K562 (cell line): ENCODE measurements around the gene HSD17B1. TPM values are rescaled to one million over a fixed set of nuclear protein-coding genes. Genes with fewer than 3 reads are reported as not detected.
A peak's percentile ranks its signal among the peaks of the same experiment; 100 is the strongest.

ENCODE experiments used
- ETV1 ChIP-seq: fragments of 450-650 bp; conservative IDR thresholded peaks from 2 replicates; pipeline ENCODE4 v1.6.1; 2016; ENCODE audit warnings: missing genetic modification characterization, control low read depth, low read depth, missing compliant biosample characterization
- FOXJ3 ChIP-seq: sonication (generic); formaldehyde crosslinking; IDR thresholded peaks from 2 replicates; pipeline ENCODE4 v1.4.0; 2020; ENCODE audit warnings: mild to moderate bottlenecking, missing genetic modification reagents
- GATA2 ChIP-seq: sonication (generic); formaldehyde crosslinking; IDR thresholded peaks from 2 replicates; pipeline ENCODE4 v1.4.0; 2020; ENCODE audit warnings: mild to moderate bottlenecking, missing genetic modification reagents
- HDAC2 ChIP-seq: fragments of 450-650 bp; IDR thresholded peaks from 2 replicates; pipeline ENCODE4 v1.6.1; 2016; ENCODE audit warnings: mild to moderate bottlenecking
- HNRNPH1 ChIP-seq: fragments of 200-400 bp; formaldehyde crosslinking; optimal IDR thresholded peaks from 2 replicates; pipeline ENCODE3; 2017; ENCODE audit warnings: low read depth, mild to moderate bottlenecking, low read length, moderate library complexity
- NFATC3 ChIP-seq: fragments of 450-650 bp; IDR thresholded peaks from 2 replicates; pipeline ENCODE4 v1.6.1; 2017; ENCODE audit warnings: mild to moderate bottlenecking
- NKRF ChIP-seq: fragments of 450-650 bp; IDR thresholded peaks from 2 replicates; pipeline ENCODE4 v1.6.1; 2016; ENCODE audit warnings: borderline replicate concordance
- NR4A1 ChIP-seq, 2 experiments: fragments of 250-450 bp in 1 of 2; fragments of 450-650 bp in 1 of 2; sonication (Bioruptor Pico) in 1 of 2; IDR thresholded peaks; 2 replicates each; pipeline versions ENCODE4 v1.4.0 to v1.6.1; 2016 to 2020; ENCODE audit warnings: mild to moderate bottlenecking in 2 of 2, missing compliant biosample characterization in 1 of 2, missing genetic modification characterization in 1 of 2, moderate library complexity in 1 of 2
- POLR3G ChIP-seq: IDR thresholded peaks from 2 replicates; pipeline ENCODE4 v1.6.1; 2011; ENCODE audit not compliant: insufficient read length, insufficient replicate concordance; ENCODE audit errors: extremely low read depth
- RBM15 ChIP-seq: fragments of 200-400 bp; formaldehyde crosslinking; IDR thresholded peaks from 2 replicates; pipeline ENCODE4 v1.6.1; 2018; ENCODE audit warnings: mild to moderate bottlenecking, low read length, moderate library complexity; ENCODE audit not compliant: insufficient read depth
- RBM22 ChIP-seq: fragments of 200-400 bp; formaldehyde crosslinking; IDR thresholded peaks from 2 replicates; pipeline ENCODE4 v1.6.1; 2018; ENCODE audit warnings: low read length, low read depth; ENCODE audit not compliant: poor library complexity, severe bottlenecking
- SP1 ChIP-seq: sonication (generic); formaldehyde crosslinking; IDR thresholded peaks from 2 replicates; pipeline ENCODE4 v1.8.1; 2022; ENCODE audit warnings: mild to moderate bottlenecking, missing genetic modification reagents
- SREBF1 ChIP-seq: fragments of 150-350 bp; IDR thresholded peaks from 2 replicates; pipeline ENCODE4 v1.6.1; 2014; ENCODE audit warnings: antibody characterized with exemption, low read depth, low read length, borderline replicate concordance
- TSC22D4 ChIP-seq: fragments of 450-650 bp; IDR thresholded peaks from 2 replicates; pipeline ENCODE4 v1.6.1; 2016; ENCODE audit warnings: missing genetic modification characterization, missing biosample characterization, control low read depth
- ZKSCAN8 ChIP-seq: fragments of 200-800 bp; sonication (Bioruptor generic); IDR thresholded peaks from 2 replicates; pipeline ENCODE4 v1.6.1; 2016; ENCODE audit warnings: missing genetic modification characterization, missing compliant biosample characterization
- ZNF253 ChIP-seq: fragments of 250-450 bp; sonication (Bioruptor Pico); conservative IDR thresholded peaks from 2 replicates; pipeline ENCODE4 v1.6.1; 2021; ENCODE audit warnings: mild to moderate bottlenecking
- ZNF3 ChIP-seq: fragments of 250-450 bp; sonication (Bioruptor Pico); IDR thresholded peaks from 2 replicates; pipeline ENCODE4 v1.5.0; 2021; ENCODE audit warnings: mild to moderate bottlenecking, moderate library complexity
- ZNF436 ChIP-seq: fragments of 250-450, 450-650 bp; sonication (Bioruptor Pico); formaldehyde crosslinking; IDR thresholded peaks from 2 replicates; pipeline ENCODE4 v1.7.0; 2020; ENCODE audit warnings: mild to moderate bottlenecking
- ZNF586 ChIP-seq: fragments of 450-650 bp; formaldehyde crosslinking; conservative IDR thresholded peaks from 2 replicates; pipeline ENCODE4 v1.4.0; 2020; ENCODE audit warnings: mild to moderate bottlenecking, moderate library complexity
- ZNF778 ChIP-seq: fragments of 450-650 bp; formaldehyde crosslinking; IDR thresholded peaks from 2 replicates; pipeline ENCODE4 v1.4.0; 2020; ENCODE audit warnings: mild to moderate bottlenecking, moderate library complexity
- polyA plus RNA-seq, 8 experiments: library from polyadenylated mRNA; depleted of rRNA in 4 of 8; stranded (reverse) in 5 of 8; unstranded in 3 of 8; fragments of >200 nt; fragmentation: Nextera tagmentation in 2 of 8; fragmentation: Illumina TruSeq in 1 of 8; extraction: Ambion mirVana in 2 of 8; extraction: Trizol in 1 of 8; gene quantifications; 2 replicates each; pipeline versions ENCODE4 v1.2.1 to v1.2.3, GENCODE V29; 2011 to 2014; ENCODE audit warnings: inconsistent platforms in 1 of 8, missing spikeins in 1 of 8
- total RNA-seq, 7 experiments: library from RNA; depleted of rRNA in 6 of 7; stranded (reverse); fragments of >200 nt in 6 of 7; fragmentation: Illumina TruSeq in 2 of 7; extraction: Trizol in 2 of 7; gene quantifications; 2 replicates each; pipeline versions ENCODE4 v1.2.1 to v1.2.3, GENCODE V29; 2011 to 2021; ENCODE audit warnings: low replicate concordance in 1 of 7
- TF ChIP-seq, protein P1 (sequence below), 2 experiments: fragments of 450-650 bp; IDR thresholded peaks; 2 replicates each; pipeline ENCODE4 v1.6.1; 2016
- TF ChIP-seq, protein P2 (sequence below): fragments of 250-450 bp; sonication (Bioruptor Pico); IDR thresholded peaks from 2 replicates; pipeline ENCODE4 v1.8.0; 2021; ENCODE audit warnings: borderline replicate concordance, mild to moderate bottlenecking, moderate library complexity; ENCODE audit not compliant: poor library complexity, severe bottlenecking
- TF ChIP-seq, protein P3 (sequence below): fragments of 250-450 bp; sonication (Bioruptor Pico); IDR thresholded peaks from 2 replicates; pipeline ENCODE4 v1.4.0; 2020; ENCODE audit warnings: mild to moderate bottlenecking, moderate library complexity, borderline replicate concordance

HSD17B1 gene
- total and polyA plus RNA-seq, 9 of the 15 experiments (the other 6 are each of a cell fraction or from before 2014, with no cell fraction given), result 0.55 to 21.1 (median 3.6) TPM

DNA sequence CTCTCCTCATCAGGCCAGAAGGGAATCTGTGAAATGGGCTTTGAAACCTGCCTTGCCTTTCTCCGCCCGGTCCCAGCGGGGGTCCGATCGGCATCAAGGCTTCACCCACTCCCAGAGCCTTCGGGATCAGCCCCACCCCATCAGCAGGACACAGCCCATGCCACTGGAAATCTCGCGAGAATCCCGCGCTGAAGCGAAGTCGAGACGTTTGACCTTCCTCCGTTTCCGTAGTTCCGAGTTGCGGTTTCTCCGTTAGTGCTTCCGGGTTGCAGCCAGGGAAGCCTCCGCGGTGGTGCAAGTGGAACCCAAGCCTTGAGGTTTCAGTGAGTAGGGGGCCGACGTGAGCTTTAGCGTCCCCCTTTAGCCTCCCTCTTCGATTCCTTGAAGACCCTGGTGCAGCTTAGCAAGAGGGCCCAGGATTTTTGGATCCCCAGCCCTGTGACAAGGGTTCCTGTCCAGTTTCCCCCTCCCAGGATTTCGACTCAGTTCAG lies 9.2 kb downstream of the HSD17B1 start, which contains the start of gene COASY (continued):
- TF ChIP-seq NKRF (peak; percentile 85; the same call in 1 of the 2 replicates), NR4A1 (CRISPR knock-in tag; IDR thresholded peaks at IDR 0.05) (no peak), NR4A1 (tag; IDR thresholded peaks at IDR 0.05) (no peak; the same call in 1 of the 2 replicates), ZNF586 (CRISPR knock-in tag) (no peak), HNRNPH1 (no peak), ZNF778 (CRISPR knock-in tag) (no peak), ZNF436 (CRISPR knock-in tag) (no peak), NFATC3 (no peak), SREBF1 (no peak), RBM15 (no peak), ZNF3 (no peak), FOXJ3 (no peak), ZKSCAN8 (CRISPR knock-in tag) (no peak), ZNF253 (no peak), GATA2 (CRISPR knock-in tag) (no peak), HDAC2 (peak; percentile 95; the same call in 1 of the 2 replicates), TSC22D4 (tag) (no peak), SP1 (CRISPR knock-in tag) (no peak), POLR3G (no peak), ETV1 (tag) (peak; percentile 77), RBM22 (no peak)
- TF ChIP-seq, protein P1, sequence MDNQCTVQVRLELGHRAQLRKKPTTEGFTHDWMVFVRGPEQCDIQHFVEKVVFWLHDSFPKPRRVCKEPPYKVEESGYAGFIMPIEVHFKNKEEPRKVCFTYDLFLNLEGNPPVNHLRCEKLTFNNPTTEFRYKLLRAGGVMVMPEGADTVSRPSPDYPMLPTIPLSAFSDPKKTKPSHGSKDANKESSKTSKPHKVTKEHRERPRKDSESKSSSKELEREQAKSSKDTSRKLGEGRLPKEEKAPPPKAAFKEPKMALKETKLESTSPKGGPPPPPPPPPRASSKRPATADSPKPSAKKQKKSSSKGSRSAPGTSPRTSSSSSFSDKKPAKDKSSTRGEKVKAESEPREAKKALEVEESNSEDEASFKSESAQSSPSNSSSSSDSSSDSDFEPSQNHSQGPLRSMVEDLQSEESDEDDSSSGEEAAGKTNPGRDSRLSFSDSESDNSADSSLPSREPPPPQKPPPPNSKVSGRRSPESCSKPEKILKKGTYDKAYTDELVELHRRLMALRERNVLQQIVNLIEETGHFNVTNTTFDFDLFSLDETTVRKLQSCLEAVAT (IDR thresholded peaks at IDR 0.05), result peak in 1 of 2 experiments; percentile 95; a peak in 2 of 4 replicates
- TF ChIP-seq, protein P2, sequence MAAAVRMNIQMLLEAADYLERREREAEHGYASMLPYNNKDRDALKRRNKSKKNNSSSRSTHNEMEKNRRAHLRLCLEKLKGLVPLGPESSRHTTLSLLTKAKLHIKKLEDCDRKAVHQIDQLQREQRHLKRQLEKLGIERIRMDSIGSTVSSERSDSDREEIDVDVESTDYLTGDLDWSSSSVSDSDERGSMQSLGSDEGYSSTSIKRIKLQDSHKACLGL (CRISPR knock-in tag), result no peak
- TF ChIP-seq, protein P3, sequence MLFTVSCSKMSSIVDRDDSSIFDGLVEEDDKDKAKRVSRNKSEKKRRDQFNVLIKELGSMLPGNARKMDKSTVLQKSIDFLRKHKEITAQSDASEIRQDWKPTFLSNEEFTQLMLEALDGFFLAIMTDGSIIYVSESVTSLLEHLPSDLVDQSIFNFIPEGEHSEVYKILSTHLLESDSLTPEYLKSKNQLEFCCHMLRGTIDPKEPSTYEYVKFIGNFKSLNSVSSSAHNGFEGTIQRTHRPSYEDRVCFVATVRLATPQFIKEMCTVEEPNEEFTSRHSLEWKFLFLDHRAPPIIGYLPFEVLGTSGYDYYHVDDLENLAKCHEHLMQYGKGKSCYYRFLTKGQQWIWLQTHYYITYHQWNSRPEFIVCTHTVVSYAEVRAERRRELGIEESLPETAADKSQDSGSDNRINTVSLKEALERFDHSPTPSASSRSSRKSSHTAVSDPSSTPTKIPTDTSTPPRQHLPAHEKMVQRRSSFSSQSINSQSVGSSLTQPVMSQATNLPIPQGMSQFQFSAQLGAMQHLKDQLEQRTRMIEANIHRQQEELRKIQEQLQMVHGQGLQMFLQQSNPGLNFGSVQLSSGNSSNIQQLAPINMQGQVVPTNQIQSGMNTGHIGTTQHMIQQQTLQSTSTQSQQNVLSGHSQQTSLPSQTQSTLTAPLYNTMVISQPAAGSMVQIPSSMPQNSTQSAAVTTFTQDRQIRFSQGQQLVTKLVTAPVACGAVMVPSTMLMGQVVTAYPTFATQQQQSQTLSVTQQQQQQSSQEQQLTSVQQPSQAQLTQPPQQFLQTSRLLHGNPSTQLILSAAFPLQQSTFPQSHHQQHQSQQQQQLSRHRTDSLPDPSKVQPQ (CRISPR knock-in tag), result no peak
